Sciatic nerve (tissue), 2 donors: Measurements from ENCODE around the gene ILDR2. TPM values are rescaled to one million over a fixed set of nuclear protein-coding genes. Genes with fewer than 3 reads are reported as not detected.
A peak's percentile ranks its signal among the peaks of the same experiment; 100 is the strongest.

Source experiments
- ATAC-seq: fragments of 200-7000 bp; cut with Tn5 transposase; one replicate; pipeline ENCODE4 v1.9.1; 2020; ENCODE audit warnings: mild to moderate bottlenecking, moderate library complexity
- DNase-seq: peaks from one replicate; pipeline ENCODE4 v3.0.0-alpha.2; 2020; ENCODE audit warnings: low spot score
- intact Hi-C: fragments of 100-400 bp; cut with DNase I; formaldehyde crosslinking; loops from one replicate; pipeline ENCODE4 v1.14.2; 2022
- total RNA-seq: library from RNA; stranded (reverse); fragmentation: NEBNext Ultra II Directional; extraction: Animal tissue kit (Norgen Biotek cat#: 25700); gene quantifications from one replicate; pipeline ENCODE4 v1.2.1, GENCODE V29; 2021
- donor health status: DM: no; HTN: no; CAD: no.
- donor health status: DM: no; HTN: no; CAD: no.

Gene ILDR2
- total RNA-seq, 1 donor from 2014 or later, result 6.7 TPM

GRCh38 chr1:166974647-166975345 is 544 bp downstream of the ILDR2 start:
- DNase-seq (no peak), ATAC-seq (no peak)
- intact Hi-C loops, result loop anchor here (5.0 kb wide), 1 partner anchor 473 kb away; no protein-coding TSS in a partner anchor

GRCh38 chr1:166972826-166973225 is 2.5 kb downstream of the ILDR2 start:
- DNase-seq, result no peak
- intact Hi-C loops, result no loop called here
- no peak for ATAC-seq

GRCh38 chr1:166972193-166972592 is 3.1 kb downstream of the ILDR2 start:
- no peak for ATAC-seq
- no peak for DNase-seq
- intact Hi-C loops, result no loop called here

DNA sequence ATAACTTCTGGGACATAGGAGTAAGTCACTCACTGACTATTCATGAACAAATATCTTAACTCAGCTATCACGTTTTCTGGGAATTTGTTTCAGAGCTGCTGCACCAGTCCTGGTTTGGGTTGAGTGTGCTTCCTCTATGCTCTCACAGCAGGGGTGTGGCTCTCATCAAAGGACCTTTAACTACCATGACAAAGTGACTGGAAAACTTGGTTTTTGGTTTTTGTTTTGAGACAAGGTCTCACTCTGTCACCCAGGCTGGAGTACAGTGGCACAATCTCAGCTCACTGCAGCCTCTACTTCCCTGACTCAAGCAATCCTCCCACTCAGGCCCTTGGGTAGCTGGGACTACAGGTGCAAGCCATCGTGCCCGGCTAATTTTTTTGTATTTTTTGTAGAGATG is 4.1 kb downstream of the ILDR2 start:
- DNase-seq, result no peak
- intact Hi-C loops, result no loop called here
- ATAC-seq, result no peak

GRCh38 chr1:166969074-166969677 is 6.2 kb downstream of the ILDR2 start:
- ATAC-seq, result no peak
- DNase-seq, result no peak
- intact Hi-C loops, result no loop called here

- ATAC-seq (no peak), DNase-seq (no peak)
- intact Hi-C loops, result no loop called here
Observed at GRCh38 chr1:166960858-166961474, 14.4 kb downstream of the ILDR2 start.

GRCh38 chr1:166956872-166957271 is 18.5 kb downstream of the ILDR2 start:
- intact Hi-C loops, result no loop called here
- DNase-seq, result no peak
- no peak for ATAC-seq

DNA sequence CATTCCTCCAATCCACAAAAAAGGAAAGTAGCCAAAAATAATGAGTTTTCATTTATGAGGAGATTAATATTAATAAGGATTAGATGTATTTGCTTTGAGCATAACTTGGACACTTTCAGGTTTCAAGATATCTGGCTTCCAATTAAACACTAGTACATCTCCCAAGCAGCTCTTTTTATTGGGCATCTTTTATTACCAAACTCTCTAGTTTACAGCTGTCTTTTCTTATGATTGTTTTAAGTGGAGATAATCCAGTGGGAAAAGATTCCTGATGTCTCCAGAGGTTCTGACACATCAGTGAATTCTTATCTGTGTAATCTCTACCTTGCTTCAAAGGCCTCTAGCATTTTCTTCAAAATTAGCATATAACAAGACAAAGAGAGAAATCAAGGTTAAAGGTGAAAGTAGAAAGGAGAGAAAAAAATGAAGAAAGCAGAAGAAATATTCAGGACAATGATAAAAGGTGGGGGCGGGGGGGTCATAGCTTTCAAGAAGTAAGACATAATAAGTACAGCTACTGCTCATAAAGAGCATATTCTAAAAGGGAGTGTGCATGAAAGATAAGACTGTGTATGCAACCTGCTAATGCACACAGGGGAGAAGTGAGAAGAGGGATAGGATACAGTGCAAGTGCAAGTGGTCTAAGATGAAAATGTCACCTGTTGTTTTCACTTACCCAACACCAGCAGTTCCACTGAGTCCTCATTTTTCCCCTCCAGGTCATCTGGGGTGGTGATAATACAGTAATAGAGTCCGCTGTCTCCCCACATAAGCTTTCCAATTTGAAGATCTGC is 19.1 kb downstream of the ILDR2 start:
- ATAC-seq, result no peak
- DNase-seq, result no peak
- intact Hi-C loops, result no loop called here

- DNase-seq (no peak), ATAC-seq (no peak)
- intact Hi-C loops, result no loop called here
Observed at GRCh38 chr1:166953491-166953890, 21.8 kb downstream of the ILDR2 start.

DNA sequence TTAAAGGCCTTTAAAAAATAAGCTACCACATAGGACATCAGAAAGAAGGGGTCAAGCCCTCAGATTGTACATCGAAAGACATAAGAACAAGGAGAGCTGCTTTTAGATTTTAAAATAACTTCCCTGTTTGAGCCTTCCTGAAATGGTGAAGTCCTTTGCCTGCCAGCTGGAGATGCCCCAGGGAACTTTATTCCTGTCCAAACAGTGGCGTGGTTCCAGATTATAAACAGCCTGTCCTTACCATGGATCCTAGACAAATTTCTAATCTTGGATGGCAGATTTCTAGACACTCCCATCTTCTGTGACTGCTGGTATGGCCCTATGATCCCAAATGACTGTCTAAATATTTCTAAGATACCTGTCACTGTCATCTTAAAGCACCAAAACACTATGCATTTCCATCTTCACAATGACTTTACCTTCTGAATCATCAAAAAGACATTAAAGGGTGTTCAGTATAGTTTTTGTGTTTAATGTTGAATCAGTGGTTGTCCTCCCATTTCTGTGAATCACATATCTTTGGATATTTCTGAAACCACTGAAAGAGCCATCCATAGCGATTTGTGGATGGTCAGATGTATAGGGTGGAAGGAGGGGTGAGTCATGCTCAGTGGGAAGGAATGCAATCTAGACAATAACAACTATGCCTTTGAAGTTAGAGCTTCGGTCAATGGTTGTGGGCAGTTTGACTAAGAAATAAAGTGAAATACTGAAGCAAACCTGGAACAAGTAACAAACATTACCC is 23.2 kb downstream of the ILDR2 start:
- DNase-seq (no peak), ATAC-seq (no peak)
- intact Hi-C loops, result no loop called here

- no peak for DNase-seq
Observed at GRCh38 chr1:166951050-166951449, 24.3 kb downstream of the ILDR2 start.

GRCh38 chr1:166950156-166950555 is 25.2 kb downstream of the ILDR2 start:
- no peak for ATAC-seq
- intact Hi-C loops, result no loop called here
- DNase-seq, result no peak

More at GRCh38 chr1:166951050-166951449, 24.3 kb downstream of the ILDR2 start:
- no peak for ATAC-seq
- intact Hi-C loops, result no loop called here

- ATAC-seq (no peak), DNase-seq (no peak)
- intact Hi-C loops, result no loop called here
Observed at GRCh38 chr1:166948856-166949350, 26.4 kb downstream of the ILDR2 start.

GRCh38 chr1:166947398-166948043 is 27.8 kb downstream of the ILDR2 start:
- peak; percentile 92 for ATAC-seq
- DNase-seq, result peak; percentile 82
- intact Hi-C loops, result no loop called here

- intact Hi-C loops, result no loop called here
- ATAC-seq, result no peak
- no peak for DNase-seq
Observed at GRCh38 chr1:166944186-166944967, 31.0 kb downstream of the ILDR2 start.

GRCh38 chr1:166939741-166940375 is 35.5 kb downstream of the ILDR2 start:
- ATAC-seq, result no peak
- DNase-seq, result no peak
- intact Hi-C loops, result no loop called here

- intact Hi-C loops, result no loop called here
- ATAC-seq (no peak), DNase-seq (no peak)
Observed at GRCh38 chr1:166937962-166938361, 37.4 kb downstream of the ILDR2 start.
